HG03095 (cell line): ENCODE measurements around the gene PDZD2.

ENCODE experiments used
- ATAC-seq: cut with Tn5 transposase; IDR thresholded peaks from one replicate; pipeline ENCODE4 v1.9.1; 2021; ENCODE audit warnings: moderate library complexity; ENCODE audit not compliant: unreplicated experiment

PDZD2 gene

DNA sequence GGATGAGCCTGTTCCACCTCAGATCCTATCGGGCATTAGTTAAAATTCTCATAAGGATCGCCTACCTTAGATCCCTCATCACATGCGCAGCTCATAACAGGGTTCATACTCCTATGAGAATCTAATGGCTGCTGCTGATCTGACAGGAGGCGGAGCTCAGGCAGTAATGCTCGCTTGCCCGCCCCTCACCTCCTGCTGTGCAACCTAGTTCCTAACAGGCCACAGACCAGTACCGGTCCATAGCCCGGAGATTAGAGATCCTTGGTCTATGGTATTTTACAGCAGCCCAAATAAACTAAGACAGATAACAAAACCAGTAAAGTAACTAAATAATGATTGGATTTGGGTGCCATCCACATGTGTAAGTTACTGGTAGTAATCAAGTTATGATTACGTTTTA, 517.7 kb downstream of the PDZD2 start:
- no peak for ATAC-seq

DNA sequence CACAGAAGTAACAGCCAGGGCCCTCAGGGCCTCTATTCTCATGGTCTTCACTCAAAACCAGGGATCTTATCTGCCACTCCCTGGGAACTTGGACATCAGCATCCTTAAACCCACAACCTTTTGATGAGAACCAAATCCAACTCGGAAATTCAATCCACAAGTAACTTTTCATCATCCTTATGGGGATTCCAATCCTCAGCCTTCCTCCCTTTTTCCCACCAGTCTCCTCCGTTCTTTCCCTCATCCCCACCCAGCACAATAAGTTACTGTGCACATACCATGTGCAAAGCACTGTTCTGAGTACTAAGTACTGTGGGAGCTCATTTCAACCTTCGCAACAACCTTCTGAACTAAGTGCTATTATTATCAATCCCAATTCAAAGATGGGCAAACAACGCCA, 518.1 kb downstream of the PDZD2 start:
- ATAC-seq = no peak

DNA sequence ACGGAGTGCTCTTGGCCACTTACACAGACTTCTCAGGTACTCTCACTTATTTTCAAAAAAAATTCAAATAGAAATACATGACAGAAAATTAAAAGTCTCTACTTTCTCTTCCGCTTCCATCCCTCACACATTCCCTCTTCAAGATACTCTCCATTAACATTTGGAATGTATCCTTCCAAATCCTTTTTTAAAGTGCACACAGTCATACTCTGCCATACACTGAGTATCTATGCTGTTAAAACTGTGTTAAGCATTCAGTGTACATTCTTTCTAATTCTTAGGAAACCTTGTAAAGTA, 519.7 kb downstream of the PDZD2 start:
- ATAC-seq = no peak

DNA sequence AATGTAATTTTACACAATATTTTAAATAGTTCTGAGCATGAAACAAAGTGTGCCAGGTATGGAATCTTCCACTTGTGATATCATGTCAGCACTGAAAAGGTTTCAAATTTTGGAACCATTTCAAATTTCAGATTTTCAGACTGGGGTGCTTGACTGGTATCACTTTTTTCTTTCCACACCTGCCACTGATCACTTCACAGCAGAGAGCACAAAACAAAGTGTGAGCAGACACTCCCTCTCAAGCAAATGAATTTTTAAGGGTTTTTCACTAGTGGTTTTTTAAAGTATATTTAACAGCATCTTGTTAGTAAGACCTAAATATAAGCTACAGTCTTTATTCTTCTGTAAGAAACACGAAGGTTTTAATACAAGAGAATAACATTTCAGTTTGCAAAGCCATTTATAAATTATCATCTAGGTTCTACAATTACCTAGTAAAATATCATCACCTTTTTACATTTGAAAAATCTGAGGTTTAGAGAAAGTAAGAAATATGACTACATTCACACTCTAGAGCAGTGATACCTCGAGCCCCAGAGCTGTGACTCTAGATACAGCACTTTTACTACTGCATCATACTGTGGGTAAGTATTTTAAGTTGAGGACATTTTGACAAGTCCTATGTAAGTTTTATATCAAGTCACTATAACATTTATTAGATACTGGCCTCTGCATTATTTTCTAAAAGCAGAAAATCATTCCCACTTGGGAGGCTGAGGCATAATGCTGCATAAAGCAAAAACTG, 520.6 kb downstream of the PDZD2 start:
- ATAC-seq = no peak

DNA sequence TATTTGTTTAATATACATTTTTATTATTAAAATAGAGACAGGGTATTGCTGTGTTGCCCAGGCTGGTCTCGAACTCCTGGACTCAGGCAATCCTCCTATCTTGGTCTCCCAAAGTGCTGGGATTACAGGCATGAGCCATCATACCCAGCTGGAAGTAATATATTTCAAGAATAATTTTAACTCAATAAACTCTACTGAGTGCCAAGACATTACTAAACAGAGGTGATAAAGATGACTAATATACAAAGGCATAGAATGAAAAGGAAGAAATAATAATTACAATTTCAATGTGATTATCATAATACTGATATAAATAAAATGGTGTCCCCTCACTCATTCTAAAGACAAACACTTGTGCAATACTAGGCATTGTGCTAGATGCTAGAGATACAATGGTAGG, 521.3 kb downstream of the PDZD2 start:
- no peak for ATAC-seq
